Hippocampal formation (tissue), 2 donors: Measurements from ENCODE around the gene HGFAC.
"Not testable (repeated sequence)": the region's sequence is repeated elsewhere in the genome, so short reads cannot be mapped to it uniquely, and the experiment has no call there.

Source experiments
- DNase-seq, 2 donors: peaks; one replicate each; lab custom pipeline; 2025; lab: John Stamatoyannopoulos, UW

The HGFAC gene

GRCh38 chr4:3442959-3443749 lies 1.4 kb downstream of the HGFAC start:
- no peak for DNase-seq

- no peak for DNase-seq
Measured at GRCh38 chr4:3443750-3444309, 2.1 kb downstream of the HGFAC start.

GRCh38 chr4:3444351-3445110 lies 2.8 kb downstream of the HGFAC start:
- no peak for DNase-seq

- no peak for DNase-seq
Measured at GRCh38 chr4:3445111-3445820, 3.5 kb downstream of the HGFAC start.

GRCh38 chr4:3445829-3446545 lies 4.2 kb downstream of the HGFAC start:
- DNase-seq, result no peak

- no peak for DNase-seq
Measured at GRCh38 chr4:3446631-3447320, 5.0 kb downstream of the HGFAC start.

- DNase-seq, result no peak
Measured at GRCh38 chr4:3447431-3448395, 5.9 kb downstream of the HGFAC start.

GRCh38 chr4:3449047-3449573 lies 7.3 kb downstream of the HGFAC start:
- DNase-seq, result no peak

GRCh38 chr4:3449574-3450534 lies 8.1 kb downstream of the HGFAC start:
- DNase-seq, result no peak

- DNase-seq, result no peak
Measured at GRCh38 chr4:3450643-3451042, 8.9 kb downstream of the HGFAC start.

- no peak for DNase-seq
Measured at GRCh38 chr4:3451956-3452355, 10.2 kb downstream of the HGFAC start.

- no peak for DNase-seq
Measured at GRCh38 chr4:3452376-3452775, 10.6 kb downstream of the HGFAC start.

- not testable (repeated sequence) for DNase-seq
Measured at GRCh38 chr4:3455596-3455995, 13.8 kb downstream of the HGFAC start.

GRCh38 chr4:3458371-3458770 lies 16.6 kb downstream of the HGFAC start:
- DNase-seq, result no peak

GRCh38 chr4:3459156-3459555 lies 17.4 kb downstream of the HGFAC start:
- not testable (repeated sequence) for DNase-seq

- no peak for DNase-seq
Measured at GRCh38 chr4:3460926-3461325, 19.2 kb downstream of the HGFAC start.

GRCh38 chr4:3461515-3462291 lies 19.9 kb downstream of the HGFAC start:
- DNase-seq, result no peak
